HepG2 (cell line): ENCODE data around the gene NPAS2. TPM values are rescaled to one million over a fixed set of nuclear protein-coding genes. Genes with fewer than 3 reads are reported as not detected.
A peak's percentile ranks its signal among the peaks of the same experiment; 100 is the strongest.

Experiments used
- ARNTL ChIP-seq: sonication (generic); formaldehyde crosslinking; IDR thresholded peaks from 2 replicates; pipeline ENCODE4 v1.4.0; 2020; ENCODE audit warnings: mild to moderate bottlenecking, missing genetic modification reagents
- ASH2L ChIP-seq: fragments of 300-600, 200-600 bp; sonication (generic); IDR thresholded peaks from 2 replicates; pipeline ENCODE4 v1.7.0; 2017; ENCODE audit warnings: low read depth, mild to moderate bottlenecking, moderate library complexity, mixed read lengths, low read length; ENCODE audit not compliant: insufficient read length
- CBX1 ChIP-seq: IDR thresholded peaks from one replicate; pipeline ENCODE4 v1.6.1; 2016; ENCODE audit warnings: antibody characterized with exemption, low read depth
- CTCF ChIP-seq: sonication (generic); formaldehyde crosslinking; IDR thresholded peaks from 2 replicates; pipeline ENCODE4 v1.5.0; 2020; ENCODE audit warnings: mild to moderate bottlenecking, missing genetic modification reagents, moderate library complexity
- FOXA3 ChIP-seq: IDR thresholded peaks from 2 replicates; pipeline ENCODE4 v1.6.1; 2016; ENCODE audit warnings: missing genetic modification reagents, missing compliant biosample characterization
- GATAD2A ChIP-seq: IDR thresholded peaks from 2 replicates; pipeline ENCODE4 v1.6.1; 2016
- KDM5B ChIP-seq: sonication (generic); formaldehyde crosslinking; IDR thresholded peaks from 2 replicates; pipeline ENCODE4 v1.4.0; 2020; ENCODE audit warnings: missing genetic modification reagents, mild to moderate bottlenecking, borderline replicate concordance
- KMT2B ChIP-seq: IDR thresholded peaks from 2 replicates; pipeline ENCODE4 v1.6.1; 2016; ENCODE audit warnings: missing genetic modification reagents, missing compliant biosample characterization
- LCORL ChIP-seq, 2 experiments: fragments of 450-650 bp in 1 of 2; sonication (generic) in 1 of 2; formaldehyde crosslinking in 1 of 2; IDR thresholded peaks; 2 replicates each; pipeline versions ENCODE4 v1.5.0 to v1.6.1; 2017 to 2020; ENCODE audit warnings: antibody characterized with exemption in 1 of 2, missing genetic modification reagents in 1 of 2
- MAFF ChIP-seq: IDR thresholded peaks from 2 replicates; pipeline ENCODE4 v1.6.1; 2011; ENCODE audit warnings: low read depth, low read length, improper control_type of control experiment
- NFE2 ChIP-seq: sonication (generic); formaldehyde crosslinking; IDR thresholded peaks from 2 replicates; pipeline ENCODE4 v1.4.0; 2020; ENCODE audit warnings: missing genetic modification reagents
- PRPF4 ChIP-seq: fragments of 200-400 bp; formaldehyde crosslinking; IDR thresholded peaks from 2 replicates; pipeline ENCODE4 v1.6.1; 2016; ENCODE audit warnings: low read length, low read depth; ENCODE audit not compliant: poor library complexity, severe bottlenecking
- RARA ChIP-seq: IDR thresholded peaks from 2 replicates; pipeline ENCODE4 v1.6.1; 2016; ENCODE audit warnings: missing genetic modification reagents, missing compliant biosample characterization
- RBFOX2 ChIP-seq: fragments of 200-400 bp; formaldehyde crosslinking; IDR thresholded peaks from 2 replicates; pipeline ENCODE4 v1.6.1; 2017; ENCODE audit warnings: low read depth, mild to moderate bottlenecking, low read length
- REL ChIP-seq: sonication (generic); formaldehyde crosslinking; conservative IDR thresholded peaks from 2 replicates; pipeline ENCODE4 v1.8.0; 2022; ENCODE audit warnings: mild to moderate bottlenecking, missing genetic modification reagents, moderate library complexity
- SMAD3 ChIP-seq: sonication (generic); formaldehyde crosslinking; IDR thresholded peaks from 2 replicates; pipeline ENCODE4 v1.4.0; 2020; ENCODE audit warnings: missing genetic modification reagents
- SOX6 ChIP-seq, 2 experiments: fragments of 450-650 bp in 1 of 2; sonication (generic) in 1 of 2; formaldehyde crosslinking in 1 of 2; IDR thresholded peaks; 2 replicates each; pipeline versions ENCODE4 v1.4.0 to v1.6.1; 2017 to 2020; ENCODE audit warnings: antibody characterized with exemption in 1 of 2, mild to moderate bottlenecking in 1 of 2, missing genetic modification reagents in 1 of 2
- TBX2 ChIP-seq: sonication (generic); formaldehyde crosslinking; IDR thresholded peaks from 2 replicates; pipeline ENCODE4 v1.5.0; 2020; ENCODE audit warnings: missing genetic modification reagents, mild to moderate bottlenecking, borderline replicate concordance
- TEAD3 ChIP-seq: optimal IDR thresholded peaks from 2 replicates; pipeline ENCODE3; 2016; ENCODE audit warnings: borderline replicate concordance
- TRIM22 ChIP-seq: fragments of 450-650 bp; IDR thresholded peaks from 2 replicates; pipeline ENCODE4 v1.6.1; 2017
- ZBTB44 ChIP-seq: sonication (generic); formaldehyde crosslinking; IDR thresholded peaks from 2 replicates; pipeline ENCODE4 v1.4.0; 2020; ENCODE audit warnings: missing genetic modification reagents
- ZFY ChIP-seq: sonication (generic); formaldehyde crosslinking; IDR thresholded peaks from 2 replicates; pipeline ENCODE4 v1.4.0; 2020; ENCODE audit warnings: missing genetic modification reagents
- ZKSCAN5 ChIP-seq: sonication (generic); formaldehyde crosslinking; IDR thresholded peaks from 2 replicates; pipeline ENCODE4 v1.5.1; 2020; ENCODE audit warnings: mild to moderate bottlenecking, missing genetic modification reagents
- ZNF33A ChIP-seq: sonication (generic); formaldehyde crosslinking; IDR thresholded peaks from 2 replicates; pipeline ENCODE4 v1.5.1; 2020; ENCODE audit warnings: missing genetic modification reagents, mild to moderate bottlenecking, moderate library complexity, borderline replicate concordance
- ZNF772 ChIP-seq: sonication (generic); formaldehyde crosslinking; IDR thresholded peaks from 2 replicates; pipeline ENCODE4 v1.5.0; 2020; ENCODE audit warnings: mild to moderate bottlenecking, missing genetic modification reagents
- ZSCAN21 ChIP-seq: sonication (generic); formaldehyde crosslinking; IDR thresholded peaks from 2 replicates; pipeline ENCODE4 v1.8.0; 2022; ENCODE audit warnings: mild to moderate bottlenecking, missing genetic modification reagents, moderate library complexity, borderline replicate concordance
- polyA plus RNA-seq, 8 experiments: library from polyadenylated mRNA; depleted of rRNA in 3 of 8; stranded (reverse) in 7 of 8; unstranded in 1 of 8; fragments of >200 nt; fragmentation: Illumina TruSeq in 4 of 8; extraction: Trizol in 4 of 8; gene quantifications; 2 replicates each; pipeline versions ENCODE4 v1.2.1 to v1.2.3, GENCODE V29; 2011 to 2016; ENCODE audit warnings: low read depth in 4 of 8, missing spikeins in 1 of 8, mixed read lengths in 1 of 8; ENCODE audit not compliant: insufficient read depth in 1 of 8
- total RNA-seq, 5 experiments: library from RNA; depleted of rRNA; stranded (reverse); fragments of >200 nt; fragmentation: Illumina TruSeq; extraction: Trizol; gene quantifications; 2 replicates each; pipeline ENCODE4 v1.2.3, GENCODE V29; 2016; ENCODE audit warnings: low read depth in 1 of 5

NPAS2 gene
- total and polyA plus RNA-seq, 2 of the 13 experiments (the other 11 are each of a cell fraction or from before 2014, with no cell fraction given), result 14.8 to 37.5 TPM

- TF ChIP-seq SMAD3 (CRISPR knock-in tag) (0 out of 2 replicates have a peak, but pooled peaks have one; percentile 20), ZKSCAN5 (no peak), CTCF (CRISPR knock-in tag) (0 out of 2 replicates have a peak, but pooled peaks have one; percentile 14), SOX6 (IDR thresholded peaks at IDR 0.05) (no peak), SOX6 (CRISPR knock-in tag; IDR thresholded peaks at IDR 0.05) (peak; percentile 28; the same call in 1 of the 2 replicates), LCORL (IDR thresholded peaks at IDR 0.05) (no peak), LCORL (CRISPR knock-in tag; IDR thresholded peaks at IDR 0.05) (peak; percentile 30; the same call in 1 of the 2 replicates), PRPF4 (no peak), ARNTL (no peak), ZNF772 (0 out of 2 replicates have a peak, but pooled peaks have one; percentile 40), FOXA3 (peak; percentile 43; the same call in 1 of the 2 replicates), KMT2B (no peak), RBFOX2 (no peak), CBX1 (no peak), ZNF33A (CRISPR knock-in tag) (no peak), RARA (CRISPR knock-in tag) (peak; percentile 38; the same call in 1 of the 2 replicates), TBX2 (CRISPR knock-in tag) (peak; percentile 43; the same call in 1 of the 2 replicates), MAFF (peak; percentile 72), GATAD2A (CRISPR knock-in tag) (peak; percentile 34), ZBTB44 (CRISPR knock-in tag) (no peak), KDM5B (CRISPR knock-in tag) (no peak), ZSCAN21 (no peak), TRIM22 (no peak), TEAD3 (CRISPR knock-in tag) (peak; percentile 34), NFE2 (CRISPR knock-in tag) (peak; percentile 38; the same call in 1 of the 2 replicates), REL (CRISPR knock-in tag) (no peak), ZFY (CRISPR knock-in tag) (no peak), ASH2L (peak; percentile 46)
Observed at GRCh38 chr2:100902817-100903405, 83.0 kb downstream of the NPAS2 start (continued).
